AG04450 (cell line): ENCODE results near the gene PCGF2. TPM values are rescaled to one million over a fixed set of nuclear protein-coding genes. Genes with fewer than 3 reads are reported as not detected.
"Not testable (repeated sequence)": the region's sequence is repeated elsewhere in the genome, so short reads cannot be mapped to it uniquely, and the experiment has no call there.

Source experiments
- CTCF ChIA-PET: fragments of 300-600, 350-600 bp; formaldehyde crosslinking; extraction: SDS; loops from one replicate; lab custom pipeline; 2022; ENCODE audit warnings: antibody characterized with exemption, inconsistent platforms; lab: Charles Lee
- POLR2A ChIA-PET: fragments of 350-600 bp; formaldehyde crosslinking; extraction: SDS; loops from one replicate; lab custom pipeline; 2021; ENCODE audit warnings: antibody characterized with exemption, inconsistent platforms; lab: Yijun Ruan, JAX
- DNase-seq: peaks from one replicate; pipeline ENCODE4 v3.0.0-alpha.2; 2011; ENCODE audit warnings: low read depth, low spot score
- H3K27ac ChIP-seq: one replicate; pipeline ENCODE4 v1.5.1; 2012; ENCODE audit warnings: low read depth, low read length, control low read depth
- H3K27me3 ChIP-seq: one replicate; pipeline ENCODE4 v1.6.0; 2012; ENCODE audit warnings: low read length; ENCODE audit not compliant: control insufficient read depth, insufficient read depth
- H3K4me3 ChIP-seq: 2 replicates; pipeline ENCODE4 v1.5.1; 2011; ENCODE audit warnings: mild to moderate bottlenecking, low read depth, low read length, control low read depth
- H3K9me3 ChIP-seq: 2 replicates; pipeline ENCODE4 v1.5.1; 2012; ENCODE audit warnings: low read length; ENCODE audit not compliant: control insufficient read depth, insufficient read depth
- CTCF ChIP-seq: IDR thresholded peaks from 2 replicates; pipeline ENCODE4 v1.5.1; 2011; ENCODE audit warnings: low read depth, low read length, control low read depth, inconsistent platforms
- polyA plus RNA-seq: library from polyadenylated mRNA; depleted of rRNA; stranded (reverse); fragments of >200 nt; gene quantifications from 2 replicates; pipeline ENCODE4 v1.2.3, GENCODE V29; 2011

The PCGF2 gene
- polyA plus RNA-seq, 1 experiment = 13.5 TPM

- Histone ChIP-seq H3K9me3 (no peaks in the 10 kb centered on the region; the same call in 1 of the 2 replicates), H3K27me3 (no peaks in the 10 kb centered on the region), H3K4me3 (peak within 1 kb of the TSS; percentile 76), H3K27ac (peak within 1 kb of the TSS; percentile 65)
- POLR2A ChIA-PET = no interaction called here
- TF ChIP-seq CTCF = peak; percentile 40
- CTCF ChIA-PET = interaction anchor here (0.6 to 1.4 kb wide), 2 partner anchors 13 to 21 kb away, joined by 3 to 5 read pairs; no protein-coding TSS in a partner anchor
- DNase-seq = peak; percentile 37
These were observed 18.1 kb downstream of the PCGF2 start, which contains the start of gene CISD3 for GRCh38 chr17:38729886-38730525. Gene CISD3, plus strand, starts transcription at chr17:38730341. Its CDS starts 18 bp downstream, at chr17:38730359.

- H3K27me3 ChIP-seq = no peaks in the 10 kb centered on the region
- no peak for DNase-seq
- no peak overlapping the region for H3K27ac ChIP-seq
- no peak for TF ChIP-seq CTCF
- H3K9me3 ChIP-seq = no peaks in the 10 kb centered on the region; the same call in 1 of the 2 replicates
- CTCF ChIA-PET = interaction anchor here (0.6 to 0.9 kb wide), 4 partner anchors 24 to 58 kb away, joined by 3 to 6 read pairs (median 4); partner anchors contain the start of gene MLLT6
- POLR2A ChIA-PET = no interaction called here
- peak overlapping the region; percentile 63 for H3K4me3 ChIP-seq
These were observed 18.7 kb downstream of the PCGF2 start for GRCh38 chr17:38729368-38729885.

- no peak overlapping the region for H3K4me3 ChIP-seq
- no peaks in the 10 kb centered on the region for H3K27me3 ChIP-seq
- ChIA-PET CTCF (interaction anchor here (0.9 kb wide), 2 partner anchors 23 to 60 kb away, joined by 3 read pairs; partner anchors contain the start of gene MLLT6), POLR2A (interaction anchor here (0.5 kb wide), 1 partner anchor 94 kb away, joined by 6 read pairs; no protein-coding TSS in a partner anchor)
- H3K9me3 ChIP-seq = no peaks in the 10 kb centered on the region; the same call in 1 of the 2 replicates
- no peak overlapping the region for H3K27ac ChIP-seq
- TF ChIP-seq CTCF = no peak
- no peak for DNase-seq
These were observed 19.8 kb downstream of the PCGF2 start for GRCh38 chr17:38728290-38728831.

GRCh38 chr17:38727736-38728135 is 20.4 kb downstream of the PCGF2 start:
- TF ChIP-seq CTCF = no peak
- H3K4me3 ChIP-seq = no peak overlapping the region
- H3K27me3 ChIP-seq = no peaks in the 10 kb centered on the region
- no peak for DNase-seq
- CTCF ChIA-PET = interaction anchor here (1.2 kb wide), 1 partner anchor 8 kb away, joined by 3 read pairs; no protein-coding TSS in a partner anchor
- POLR2A ChIA-PET = no interaction called here
- no peaks in the 10 kb centered on the region; the same call in 1 of the 2 replicates for H3K9me3 ChIP-seq
- H3K27ac ChIP-seq = no peak overlapping the region

- H3K4me3 ChIP-seq, CTCF ChIA-PET, DNase-seq, H3K27me3 ChIP-seq, H3K27ac ChIP-seq, POLR2A ChIA-PET, H3K9me3 ChIP-seq: not testable (repeated sequence)
These were observed 22.0 kb downstream of the PCGF2 start for GRCh38 chr17:38726145-38726544.
